NK-92 (cell line): ENCODE data around the gene TWNK.

Experiments
- DNase-seq: peaks from one replicate; lab custom pipeline; 2025; ENCODE audit not compliant: unreplicated experiment; lab: John Stamatoyannopoulos, UW

TWNK gene

GRCh38 chr10:100996678-100997359, 9.5 kb downstream of the TWNK start:
- DNase-seq = no peak

GRCh38 chr10:100997360-100998182, 10.2 kb downstream of the TWNK start:
- no peak for DNase-seq

- DNase-seq = no peak
Measured at GRCh38 chr10:100998183-100998990, 11.0 kb downstream of the TWNK start.

GRCh38 chr10:100998991-100999741, 11.8 kb downstream of the TWNK start:
- DNase-seq = no peak

- no peak for DNase-seq
Measured at GRCh38 chr10:100999742-101000126, 12.4 kb downstream of the TWNK start, which contains the start of gene LZTS2. Gene LZTS2, plus strand, starts transcription at chr10:100999808. Its CDS starts 2,731 bp downstream, at chr10:101002539.

GRCh38 chr10:101000127-101000914, 13.0 kb downstream of the TWNK start:
- no peak for DNase-seq

- DNase-seq = no peak
Measured at GRCh38 chr10:101000915-101001658, 13.7 kb downstream of the TWNK start.

- DNase-seq = no peak
Measured at GRCh38 chr10:101001659-101002035, 14.3 kb downstream of the TWNK start.

GRCh38 chr10:101002456-101002855, 15.1 kb downstream of the TWNK start:
- DNase-seq = no peak

- no peak for DNase-seq
Measured at GRCh38 chr10:101003639-101004206, 16.4 kb downstream of the TWNK start.

GRCh38 chr10:101005361-101005760, 18.0 kb downstream of the TWNK start:
- DNase-seq = no peak

- no peak for DNase-seq
Measured at GRCh38 chr10:101005869-101006567, 18.7 kb downstream of the TWNK start.

GRCh38 chr10:101006593-101007098, 19.3 kb downstream of the TWNK start:
- no peak for DNase-seq

GRCh38 chr10:101007099-101007711, 19.9 kb downstream of the TWNK start:
- no peak for DNase-seq

GRCh38 chr10:101007915-101008822, 20.8 kb downstream of the TWNK start:
- no peak for DNase-seq

GRCh38 chr10:101008823-101009423, 21.6 kb downstream of the TWNK start:
- DNase-seq = no peak
